Gastrocnemius medialis (tissue), 4 donors: ENCODE measurements around the gene IQCH. TPM values are rescaled to one million over a fixed set of nuclear protein-coding genes. Genes with fewer than 3 reads are reported as not detected.

Experiments used
- ATAC-seq, 2 donors: fragments of 150-250 bp; one replicate each; pipeline ENCODE4 v1.9.1; 2016
- DNase-seq, 2 donors: peaks; one replicate each; pipeline ENCODE4 v3.0.0-alpha.2; 2019
- H3K27ac ChIP-seq, 4 donors: fragments of 200-600 bp; sonication (generic); 1 replicate in 1 of 4; 2 replicates in 3 of 4; pipeline ENCODE4 v1.5.1; 2016 to 2018; ENCODE audit warnings: mild to moderate bottlenecking in 2 of 4, moderate library complexity in 1 of 4
- H3K27me3 ChIP-seq, 3 donors: fragments of 200-600 bp; sonication (generic) in 2 of 3; 1 replicate in 1 of 3; 2 replicates in 2 of 3; pipeline versions ENCODE4 v1.5.1 to v1.6.0; 2016 to 2019; ENCODE audit warnings: mild to moderate bottlenecking in 1 of 3, moderate library complexity in 1 of 3
- H3K36me3 ChIP-seq, 2 donors: fragments of 200-600 bp; sonication (generic) in 1 of 2; one replicate each; pipeline ENCODE4 v1.5.1; 2017 to 2018
- H3K4me1 ChIP-seq, 2 donors: fragments of 200-600 bp; sonication (generic) in 1 of 2; one replicate each; pipeline ENCODE4 v1.5.1; 2016 to 2017; ENCODE audit warnings: mild to moderate bottlenecking in 2 of 2
- H3K4me3 ChIP-seq, 4 donors: fragments of 200-600 bp; sonication (generic) in 3 of 4; 1 replicate in 1 of 4; 2 replicates in 3 of 4; pipeline ENCODE4 v1.5.1; 2016 to 2019; ENCODE audit warnings: mild to moderate bottlenecking in 2 of 4
- H3K9me3 ChIP-seq, 3 donors: fragments of 200-600 bp; sonication (generic) in 2 of 3; 1 replicate in 1 of 3; 2 replicates in 2 of 3; pipeline ENCODE4 v1.5.1; 2016 to 2019
- CTCF ChIP-seq, 5 experiments: fragments of 450-650 bp in 3 of 5; fragments of 200-600 bp in 2 of 5; sonication (generic) in 2 of 5; IDR thresholded peaks in 4 of 5; conservative IDR thresholded peaks in 1 of 5; 1 replicate in 4 of 5; 2 replicates in 1 of 5; pipeline ENCODE4 v1.5.1; 2016 to 2019; ENCODE audit warnings: antibody characterized with exemption in 5 of 5, mild to moderate bottlenecking in 3 of 5, moderate library complexity in 3 of 5
- POLR2A ChIP-seq, 2 donors: fragments of 450-650 bp; IDR thresholded peaks; one replicate each; pipeline ENCODE4 v1.6.1; 2017; ENCODE audit warnings: antibody characterized with exemption in 2 of 2, mild to moderate bottlenecking in 2 of 2, moderate library complexity in 2 of 2
- in situ Hi-C, 4 donors: fragments of 200-750 bp; cut with MboI; loops; one replicate each; pipeline versions ENCODE4 v1.15.0 to v1.8.0; 2017; ENCODE audit warnings: low sequenced_read_pairs in 4 of 4
- intact Hi-C: fragments of 100-400 bp; cut with DNase I; formaldehyde crosslinking; loops from one replicate; pipeline ENCODE4 v1.15.1; 2023; ENCODE audit warnings: low total_unique reads
- total RNA-seq, 4 donors: library from RNA; depleted of rRNA; stranded (reverse); fragments of >200 nt; gene quantifications; one replicate each; pipeline versions ENCODE4 v1.1.0 to v1.2.3, GENCODE V29; 2016

Gene IQCH
- total RNA-seq, 4 donors from 2014 or later: 0.07 to 0.65 (median 0.32) TPM

DNA sequence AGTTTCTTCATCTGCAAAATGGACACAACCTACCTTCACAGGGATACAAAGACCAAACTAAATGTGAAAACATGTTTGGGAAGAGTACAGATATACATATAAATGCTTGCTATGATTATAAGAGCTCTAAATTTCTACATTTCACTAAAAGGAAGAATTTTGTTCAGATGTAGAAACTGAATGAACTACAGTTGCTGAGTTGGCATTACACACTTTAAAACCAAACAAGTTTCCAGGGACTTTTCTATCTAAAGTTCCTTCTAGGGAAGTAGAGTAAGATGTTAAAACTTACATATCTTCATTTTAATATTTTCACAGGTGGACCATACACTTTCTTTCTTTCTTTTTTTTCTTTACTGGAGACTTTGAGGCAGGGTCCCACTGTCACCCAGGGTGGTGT, 4.8 kb upstream of the IQCH start:
- in situ Hi-C loops: loop anchor here in 2 of 4 donors (10.0 to 25.0 kb wide), 2 partner anchors 113 to 185 kb away; partner anchors contain the start of gene SMAD3 (in 1 of the 2)
- peaks cover 0 to 4% (median 0%) of the 10 kb centered on the region in 3 donors for H3K9me3 ChIP-seq
- H3K27me3 ChIP-seq: no peaks in the 10 kb centered on the region
- H3K4me1 ChIP-seq: peaks cover 15 to 18% of the 10 kb centered on the region in 2 donors
- TF ChIP-seq CTCF (IDR thresholded peaks at IDR 0.05 in 4 of 5, conservative IDR thresholded peaks at IDR 0.05 in 1 of 5) (no peak), POLR2A (IDR thresholded peaks at IDR 0.05) (no peak)
- no peak overlapping the region for H3K27ac ChIP-seq
- DNase-seq (no peak), ATAC-seq (no peak)
- no peak overlapping the region for H3K4me3 ChIP-seq
- intact Hi-C loops: loop anchor here (5.0 to 10.0 kb wide), 5 partner anchors 43 to 295 kb away; partner anchors contain the start of genes MAP2K5 and SMAD3
- peaks cover 0 to 4% of the 10 kb centered on the region in 2 donors for H3K36me3 ChIP-seq

- DNase-seq (no peak), ATAC-seq (no peak)
- H3K4me3 ChIP-seq: no peak overlapping the region
- H3K9me3 ChIP-seq: peaks cover 0 to 4% (median 0%) of the 10 kb centered on the region in 3 donors
- no peak overlapping the region for H3K27ac ChIP-seq
- TF ChIP-seq CTCF (IDR thresholded peaks at IDR 0.05 in 4 of 5, conservative IDR thresholded peaks at IDR 0.05 in 1 of 5) (no peak), POLR2A (IDR thresholded peaks at IDR 0.05) (no peak)
- H3K27me3 ChIP-seq: no peaks in the 10 kb centered on the region
- intact Hi-C loops (loop anchor here (5.0 to 10.0 kb wide), 5 partner anchors 44 to 293 kb away; partner anchors contain the start of genes MAP2K5 and SMAD3), in situ Hi-C loops (loop anchor here in 1 of 4 donors (10.0 kb wide), 1 partner anchor 187 kb away; the partner anchor contains the start of gene SMAD3)
- H3K4me1 ChIP-seq: peaks cover 15 to 22% of the 10 kb centered on the region in 2 donors
- peaks cover 0 to 4% of the 10 kb centered on the region in 2 donors for H3K36me3 ChIP-seq
Measured at GRCh38 chr15:67251318-67251717, 3.3 kb upstream of the IQCH start.

GRCh38 chr15:67253101-67253500, 1.5 kb upstream of the IQCH start:
- H3K4me3 ChIP-seq: peak overlapping the region; percentile 68 to 89 (median 84)
- in situ Hi-C loops: loop anchor here in 1 of 4 donors (10.0 kb wide), 1 partner anchor 188 kb away; the partner anchor contains the start of gene SMAD3
- H3K27me3 ChIP-seq: no peaks in the 10 kb centered on the region
- intact Hi-C loops: loop anchor here (5.0 to 10.0 kb wide), 5 partner anchors 46 to 292 kb away; partner anchors contain the start of genes MAP2K5 and SMAD3
- no peaks in the 10 kb centered on the region for H3K9me3 ChIP-seq
- peak overlapping the region; percentile 90 to 96 (median 94) for H3K27ac ChIP-seq
- H3K36me3 ChIP-seq: no peaks in the 10 kb centered on the region
- TF ChIP-seq POLR2A (IDR thresholded peaks at IDR 0.05) (no peak), CTCF (IDR thresholded peaks at IDR 0.05 in 4 of 5, conservative IDR thresholded peaks at IDR 0.05 in 1 of 5) (no peak)
- DNase-seq (no peak), ATAC-seq (no peak)
- H3K4me1 ChIP-seq: peaks cover 15 to 22% of the 10 kb centered on the region in 2 donors

- Histone ChIP-seq H3K9me3 (no peaks in the 10 kb centered on the region), H3K27ac (peak overlapping the region; percentile 90 to 96 (median 94)), H3K36me3 (no peaks in the 10 kb centered on the region), H3K27me3 (no peaks in the 10 kb centered on the region), H3K4me1 (peaks cover 15 to 22% of the 10 kb centered on the region in 2 donors), H3K4me3 (peak overlapping the region; percentile 68 to 89 (median 84))
- ATAC-seq (peak; percentile 6 to 10), DNase-seq (no peak)
- in situ Hi-C loops: loop anchor here in 1 of 4 donors (10.0 kb wide), 1 partner anchor 189 kb away; the partner anchor contains the start of gene SMAD3
- intact Hi-C loops: loop anchor here (5.0 to 10.0 kb wide), 5 partner anchors 46 to 291 kb away; partner anchors contain the start of genes MAP2K5 and SMAD3
- no peak for TF ChIP-seq CTCF (IDR thresholded peaks at IDR 0.05 in 4 of 5, conservative IDR thresholded peaks at IDR 0.05 in 1 of 5)
- no peak for TF ChIP-seq POLR2A (IDR thresholded peaks at IDR 0.05)
Measured at GRCh38 chr15:67253549-67254237, 893 bp upstream of the IQCH start.
